ENCODE results near the gene NT5C3A. TPM values are rescaled to one million over a fixed set of nuclear protein-coding genes. Genes with fewer than 3 reads are reported as not detected.
"Not testable (repeated sequence)": the region's sequence is repeated elsewhere in the genome, so short reads cannot be mapped to it uniquely, and the experiment has no call there.

The NT5C3A gene
- polyA plus RNA-seq, 1 donor: 49.7 TPM

DNA sequence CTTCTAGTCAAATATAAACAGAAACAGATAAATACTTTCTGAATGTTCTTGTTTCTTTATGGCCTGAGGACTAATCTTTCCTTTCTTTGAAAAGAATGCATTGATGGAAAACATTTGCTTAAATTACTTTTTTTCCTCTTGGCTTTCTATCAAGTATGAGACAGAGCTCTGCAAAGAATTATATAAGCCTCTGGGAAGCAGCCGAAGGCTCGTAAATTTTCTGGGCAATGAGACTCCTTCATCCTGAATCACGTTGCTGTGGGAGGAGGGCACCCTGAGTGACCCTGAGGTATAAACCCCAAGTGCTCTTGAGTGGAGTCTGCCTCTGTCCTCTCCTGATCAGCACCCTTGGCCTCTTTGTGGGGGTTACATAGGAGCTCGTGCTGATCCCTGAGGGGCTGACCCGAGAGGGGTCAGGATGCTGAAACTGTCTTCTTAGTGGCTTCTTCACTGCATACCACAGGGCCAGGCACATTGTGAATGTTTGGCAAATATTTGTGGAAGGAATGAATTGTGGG lies 71.4 kb downstream of the NT5C3A start:
- DNase-seq: peak; percentile 26

DNA sequence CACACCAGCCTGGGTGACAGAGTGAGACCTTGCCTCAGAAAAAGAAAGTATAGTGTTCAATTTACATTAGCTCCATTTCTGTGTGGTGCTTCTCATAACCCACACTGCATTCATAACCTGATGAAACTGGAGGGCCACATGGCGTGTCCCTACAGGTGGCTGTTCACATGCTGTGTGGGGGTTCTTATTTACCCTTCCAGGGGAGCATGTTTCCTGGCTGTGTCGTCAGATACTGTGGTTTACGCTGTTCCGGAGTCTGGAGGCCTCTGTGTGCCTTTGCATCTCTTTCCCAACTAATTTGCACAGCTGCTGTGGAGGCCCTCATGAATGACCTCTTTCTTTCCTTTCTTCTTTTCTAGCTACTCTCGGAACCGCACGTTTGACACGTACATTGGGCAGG lies 74.4 kb downstream of the NT5C3A start:
- DNase-seq: not testable (repeated sequence)

GRCh38 chr7:32979902-32980301 lies 82.7 kb downstream of the NT5C3A start:
- not testable (repeated sequence) for DNase-seq

- not testable (repeated sequence) for DNase-seq
Observed at GRCh38 chr7:32979246-32979645, 83.3 kb downstream of the NT5C3A start.

GRCh38 chr7:32977159-32977558 lies 85.4 kb downstream of the NT5C3A start:
- DNase-seq: not testable (repeated sequence)

DNA sequence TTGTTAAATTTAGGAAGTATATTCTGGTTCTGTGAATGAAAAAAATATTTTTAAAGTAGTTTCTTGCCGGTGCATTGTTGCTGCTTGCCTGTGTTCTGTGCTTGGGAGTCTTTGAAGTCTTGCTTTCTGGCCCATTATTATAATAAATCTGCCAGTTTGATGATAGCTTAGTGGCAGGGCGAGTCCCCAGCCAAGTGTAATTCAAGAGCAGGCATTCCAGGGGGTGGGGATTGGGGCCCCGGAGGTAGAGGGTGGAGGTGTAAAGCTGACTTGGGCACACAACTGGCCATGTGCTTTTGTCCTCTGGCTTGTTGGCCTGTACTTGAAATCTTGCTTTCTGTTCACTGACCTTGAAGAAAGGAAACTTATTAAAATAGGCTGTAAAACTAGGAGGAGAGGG lies 90.6 kb downstream of the NT5C3A start:
- DNase-seq: not testable (repeated sequence)

- not testable (repeated sequence) for DNase-seq
Observed at GRCh38 chr7:32967268-32967582, 95.4 kb downstream of the NT5C3A start.

GRCh38 chr7:32966489-32967267 lies 95.9 kb downstream of the NT5C3A start:
- not testable (repeated sequence) for DNase-seq

DNA sequence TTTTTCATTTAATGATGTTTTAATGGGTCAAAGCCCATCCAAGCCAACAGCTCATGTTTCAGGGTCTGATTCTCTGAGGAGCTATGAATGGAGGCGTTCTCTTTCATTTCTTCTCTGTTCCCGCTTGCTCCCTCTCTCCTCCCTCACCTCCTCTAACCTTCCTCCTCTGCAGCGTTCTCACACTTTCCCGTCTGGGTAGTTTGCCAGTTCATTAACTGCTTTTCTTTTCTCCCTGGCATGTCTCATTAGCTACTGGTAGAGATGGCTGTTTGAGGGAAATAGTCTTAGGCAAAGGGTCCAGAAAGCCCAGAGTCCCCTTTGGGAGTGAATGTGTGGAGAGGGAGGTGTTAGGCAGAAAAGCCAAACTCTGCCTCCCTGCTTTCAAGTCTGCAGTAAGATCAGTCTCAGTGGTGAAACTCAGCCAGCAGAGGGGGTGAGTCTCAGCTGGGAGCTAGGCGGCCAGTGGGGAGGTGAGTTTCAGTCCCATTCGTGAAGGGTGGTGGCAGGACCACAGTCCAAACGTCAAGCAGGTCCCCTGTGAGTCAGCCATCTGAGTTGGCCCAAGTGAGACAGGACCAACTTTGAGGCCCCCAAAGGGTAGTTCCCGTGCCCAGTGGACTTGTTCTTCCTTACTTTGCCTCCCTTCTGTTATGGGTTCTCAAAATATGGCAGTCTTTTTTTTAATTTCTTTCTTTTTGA lies 98.0 kb downstream of the NT5C3A start:
- DNase-seq: not testable (repeated sequence)

Other genes with a start within 250 kb of the NT5C3A start
- gene KBTBD2, start 171.0 kb downstream of the NT5C3A start, polyA plus RNA-seq (ENCODE audit: insufficient read length): 69.2 TPM
- 174 TPM for gene FKBP9, start 105.3 kb downstream of the NT5C3A start, polyA plus RNA-seq (ENCODE audit: insufficient read length)
- 39.3 TPM for gene RP9, start 46.6 kb upstream of the NT5C3A start, polyA plus RNA-seq (ENCODE audit: insufficient read length)
- gene BBS9, start 66.8 kb upstream of the NT5C3A start, polyA plus RNA-seq (ENCODE audit: insufficient read length): 16.3 TPM